Fibroblast of villous mesenchyme (primary cell): Measurements from ENCODE around the gene MARCKS. TPM values are rescaled to one million over a fixed set of nuclear protein-coding genes. Genes with fewer than 3 reads are reported as not detected.

ENCODE experiments used
- DNase-seq: peaks from one replicate; pipeline ENCODE4 v3.0.0-alpha.2; 2010; ENCODE audit warnings: low read depth
- H3K4me3 ChIP-seq: 2 replicates; pipeline ENCODE4 v1.5.1; 2011; ENCODE audit warnings: low read depth, mild to moderate bottlenecking, low read length
- total RNA-seq: library from RNA; depleted of rRNA; stranded (reverse); fragments of >200 nt; gene quantifications from 2 replicates; pipeline ENCODE4 v1.2.3, GENCODE V29; 2012
- TF ChIP-seq, protein P1 (sequence below): IDR thresholded peaks from 2 replicates; pipeline ENCODE4 v1.5.1; 2012; ENCODE audit warnings: low read depth, mild to moderate bottlenecking, low read length; ENCODE audit not compliant: insufficient read depth

MARCKS gene
- total RNA-seq, 1 donor = 263 TPM

GRCh38 chr6:113881478-113881980 is 24.4 kb downstream of the MARCKS start:
- no peak for DNase-seq
- TF ChIP-seq, protein P1, sequence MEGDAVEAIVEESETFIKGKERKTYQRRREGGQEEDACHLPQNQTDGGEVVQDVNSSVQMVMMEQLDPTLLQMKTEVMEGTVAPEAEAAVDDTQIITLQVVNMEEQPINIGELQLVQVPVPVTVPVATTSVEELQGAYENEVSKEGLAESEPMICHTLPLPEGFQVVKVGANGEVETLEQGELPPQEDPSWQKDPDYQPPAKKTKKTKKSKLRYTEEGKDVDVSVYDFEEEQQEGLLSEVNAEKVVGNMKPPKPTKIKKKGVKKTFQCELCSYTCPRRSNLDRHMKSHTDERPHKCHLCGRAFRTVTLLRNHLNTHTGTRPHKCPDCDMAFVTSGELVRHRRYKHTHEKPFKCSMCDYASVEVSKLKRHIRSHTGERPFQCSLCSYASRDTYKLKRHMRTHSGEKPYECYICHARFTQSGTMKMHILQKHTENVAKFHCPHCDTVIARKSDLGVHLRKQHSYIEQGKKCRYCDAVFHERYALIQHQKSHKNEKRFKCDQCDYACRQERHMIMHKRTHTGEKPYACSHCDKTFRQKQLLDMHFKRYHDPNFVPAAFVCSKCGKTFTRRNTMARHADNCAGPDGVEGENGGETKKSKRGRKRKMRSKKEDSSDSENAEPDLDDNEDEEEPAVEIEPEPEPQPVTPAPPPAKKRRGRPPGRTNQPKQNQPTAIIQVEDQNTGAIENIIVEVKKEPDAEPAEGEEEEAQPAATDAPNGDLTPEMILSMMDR = no peak
- no peak overlapping the region for H3K4me3 ChIP-seq

- TF ChIP-seq, protein P1 = no peak
- H3K4me3 ChIP-seq = no peak overlapping the region
- no peak for DNase-seq
These were observed 25.3 kb downstream of the MARCKS start for GRCh38 chr6:113882336-113883022.

DNA sequence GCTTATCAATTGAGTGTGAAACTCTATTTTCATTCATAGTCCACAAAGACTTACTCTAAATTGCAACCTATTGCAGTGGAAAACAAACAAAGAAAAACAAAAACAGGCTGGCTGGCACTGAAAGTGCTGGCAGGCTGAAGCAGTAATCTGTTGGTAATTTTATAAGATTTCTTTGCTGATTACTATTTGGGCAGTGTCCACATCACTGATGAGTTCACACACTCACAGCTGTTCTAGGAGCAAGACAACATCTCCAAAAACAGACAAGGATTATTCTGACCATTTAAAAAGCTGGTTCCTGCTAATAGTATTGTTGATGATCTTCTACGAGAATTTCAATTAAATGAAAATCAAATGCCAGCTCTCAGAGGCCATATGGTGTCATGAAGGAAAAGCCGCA is 26.9 kb downstream of the MARCKS start:
- no peak for DNase-seq
- no peak overlapping the region for H3K4me3 ChIP-seq
- TF ChIP-seq, protein P1 = no peak

- TF ChIP-seq, protein P1 = no peak
- H3K4me3 ChIP-seq = no peak overlapping the region
- no peak for DNase-seq
These were observed 29.4 kb downstream of the MARCKS start for GRCh38 chr6:113886512-113886911.

GRCh38 chr6:113888493-113888892 is 31.3 kb downstream of the MARCKS start:
- no peak for DNase-seq
- H3K4me3 ChIP-seq = no peak overlapping the region
- TF ChIP-seq, protein P1 = no peak

DNA sequence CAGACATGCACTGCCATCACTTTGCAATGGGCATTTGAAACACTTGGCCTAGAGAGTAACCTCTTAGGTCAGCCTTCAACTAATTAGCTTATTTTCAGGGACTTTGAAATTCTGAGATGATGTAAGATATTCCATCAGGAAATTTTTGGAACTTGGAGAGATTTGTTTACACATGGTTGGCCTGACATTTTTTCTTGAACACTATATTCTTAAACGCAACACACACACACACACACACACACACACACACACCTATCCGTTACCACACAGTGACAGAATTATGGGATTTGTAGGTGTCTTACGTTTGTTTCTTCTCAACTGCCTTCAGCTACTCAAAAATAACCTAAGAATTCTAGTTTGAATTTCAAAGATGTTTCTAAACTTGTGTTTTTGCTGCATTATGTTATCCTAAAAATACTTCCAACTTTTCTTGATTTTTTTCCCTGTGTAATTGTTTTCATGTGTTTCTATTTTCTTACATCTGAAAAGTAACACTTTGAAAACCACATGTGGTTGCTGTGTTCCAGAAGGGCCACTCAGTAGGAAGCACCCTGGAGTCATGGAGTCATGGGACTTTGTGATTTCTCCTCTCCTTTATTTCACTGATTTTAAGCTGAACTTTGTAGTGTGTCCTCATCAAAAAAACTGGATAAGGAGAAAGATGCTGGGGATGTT is 31.9 kb downstream of the MARCKS start:
- no peak for DNase-seq
- TF ChIP-seq, protein P1 = no peak

More for the DNA sequence above, 31.9 kb downstream of the MARCKS start:
- H3K4me3 ChIP-seq = no peak overlapping the region
